HL-60 (cell line): Measurements from ENCODE around the gene DNAH14.

Experiments
- POLR2AphosphoS5 ChIP-seq: IDR thresholded peaks from 2 replicates; pipeline ENCODE4 v1.6.1; 2012; ENCODE audit warnings: low read depth
- TF ChIP-seq, protein P1 (sequence below): IDR thresholded peaks from one replicate; pipeline ENCODE4 v1.5.1; 2011; ENCODE audit warnings: low read length, control low read depth, inconsistent platforms; ENCODE audit not compliant: insufficient read depth

- TF ChIP-seq, protein P1, sequence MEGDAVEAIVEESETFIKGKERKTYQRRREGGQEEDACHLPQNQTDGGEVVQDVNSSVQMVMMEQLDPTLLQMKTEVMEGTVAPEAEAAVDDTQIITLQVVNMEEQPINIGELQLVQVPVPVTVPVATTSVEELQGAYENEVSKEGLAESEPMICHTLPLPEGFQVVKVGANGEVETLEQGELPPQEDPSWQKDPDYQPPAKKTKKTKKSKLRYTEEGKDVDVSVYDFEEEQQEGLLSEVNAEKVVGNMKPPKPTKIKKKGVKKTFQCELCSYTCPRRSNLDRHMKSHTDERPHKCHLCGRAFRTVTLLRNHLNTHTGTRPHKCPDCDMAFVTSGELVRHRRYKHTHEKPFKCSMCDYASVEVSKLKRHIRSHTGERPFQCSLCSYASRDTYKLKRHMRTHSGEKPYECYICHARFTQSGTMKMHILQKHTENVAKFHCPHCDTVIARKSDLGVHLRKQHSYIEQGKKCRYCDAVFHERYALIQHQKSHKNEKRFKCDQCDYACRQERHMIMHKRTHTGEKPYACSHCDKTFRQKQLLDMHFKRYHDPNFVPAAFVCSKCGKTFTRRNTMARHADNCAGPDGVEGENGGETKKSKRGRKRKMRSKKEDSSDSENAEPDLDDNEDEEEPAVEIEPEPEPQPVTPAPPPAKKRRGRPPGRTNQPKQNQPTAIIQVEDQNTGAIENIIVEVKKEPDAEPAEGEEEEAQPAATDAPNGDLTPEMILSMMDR, result no peak
- no peak for TF ChIP-seq POLR2AphosphoS5
Observed at GRCh38 chr1:225321784-225322183, 392.3 kb downstream of the DNAH14 start.
